ENCODE results near the gene KCNQ4. TPM values are rescaled to one million over a fixed set of nuclear protein-coding genes. Genes with fewer than 3 reads are reported as not detected.

The KCNQ4 gene
- total RNA-seq, 1 donor from 2014 or later = 1.5 TPM

GRCh38 chr1:40833979-40834378, 50.4 kb downstream of the KCNQ4 start:
- intact Hi-C loops (cut with micrococcal nuclease) = no loop called here
- Mint-ChIP-seq H3K27ac (no peak overlapping the region), H3K9me3 (no peaks in the 10 kb centered on the region), H3K4me3 (no peak overlapping the region), H3K36me3 (ENCODE audit: low read depth) (no peaks in the 10 kb centered on the region), H3K4me1 (no peaks in the 10 kb centered on the region), H3K27me3 (no peaks in the 10 kb centered on the region)
- no peak for DNase-seq

- Mint-ChIP-seq H3K27ac (no peak overlapping the region), H3K4me3 (no peak overlapping the region), H3K27me3 (no peaks in the 10 kb centered on the region), H3K4me1 (peaks cover 7% of the 10 kb centered on the region), H3K9me3 (no peaks in the 10 kb centered on the region), H3K36me3 (ENCODE audit: low read depth) (no peaks in the 10 kb centered on the region)
- intact Hi-C loops (cut with micrococcal nuclease) = no loop called here
- no peak for DNase-seq
Observed at GRCh38 chr1:40834968-40835545, 51.5 kb downstream of the KCNQ4 start.

- no peaks in the 10 kb centered on the region for H3K36me3 Mint-ChIP-seq (ENCODE audit: low read depth)
- no peak overlapping the region for H3K27ac Mint-ChIP-seq
- no peak for DNase-seq
- H3K9me3 Mint-ChIP-seq = no peaks in the 10 kb centered on the region
- no peaks in the 10 kb centered on the region for H3K27me3 Mint-ChIP-seq
- H3K4me1 Mint-ChIP-seq = peaks cover 19% of the 10 kb centered on the region
- no peak overlapping the region for H3K4me3 Mint-ChIP-seq
- intact Hi-C loops (cut with micrococcal nuclease) = no loop called here
Observed at GRCh38 chr1:40836283-40836682, 52.7 kb downstream of the KCNQ4 start.

- DNase-seq = no peak
- no peak overlapping the region for H3K27ac Mint-ChIP-seq
- H3K4me1 Mint-ChIP-seq = peaks cover 21% of the 10 kb centered on the region
- no peak overlapping the region for H3K4me3 Mint-ChIP-seq
- peaks cover 5% of the 10 kb centered on the region for H3K9me3 Mint-ChIP-seq
- H3K27me3 Mint-ChIP-seq = peaks cover 3% of the 10 kb centered on the region
- peaks cover 2% of the 10 kb centered on the region for H3K36me3 Mint-ChIP-seq (ENCODE audit: low read depth)
- intact Hi-C loops (cut with micrococcal nuclease) = no loop called here
Observed at GRCh38 chr1:40837601-40838000, 54.0 kb downstream of the KCNQ4 start.

- H3K4me1 Mint-ChIP-seq = peaks cover 21% of the 10 kb centered on the region
- H3K27ac Mint-ChIP-seq = no peak overlapping the region
- H3K9me3 Mint-ChIP-seq = peaks cover 6% of the 10 kb centered on the region
- no peak overlapping the region for H3K4me3 Mint-ChIP-seq
- peaks cover 2% of the 10 kb centered on the region for H3K36me3 Mint-ChIP-seq (ENCODE audit: low read depth)
- no peak for DNase-seq
- peaks cover 3% of the 10 kb centered on the region for H3K27me3 Mint-ChIP-seq
- intact Hi-C loops (cut with micrococcal nuclease) = no loop called here
Observed at GRCh38 chr1:40838045-40838979, 54.7 kb downstream of the KCNQ4 start.

GRCh38 chr1:40838980-40839942, 55.7 kb downstream of the KCNQ4 start:
- H3K4me3 Mint-ChIP-seq = no peak overlapping the region
- H3K27me3 Mint-ChIP-seq = peaks cover 3% of the 10 kb centered on the region
- no peak for DNase-seq

GRCh38 chr1:40839943-40840335, 56.4 kb downstream of the KCNQ4 start:
- H3K27ac Mint-ChIP-seq = no peak overlapping the region
- no peak overlapping the region for H3K4me3 Mint-ChIP-seq
- H3K9me3 Mint-ChIP-seq = peaks cover 6% of the 10 kb centered on the region
- no peak for DNase-seq
- peaks cover 29% of the 10 kb centered on the region for H3K4me1 Mint-ChIP-seq
- H3K27me3 Mint-ChIP-seq = peaks cover 3% of the 10 kb centered on the region
- intact Hi-C loops (cut with micrococcal nuclease) = loop anchor here (10.0 kb wide), 1 partner anchor 145 kb away; the partner anchor contains the start of gene NFYC
- peaks cover 2% of the 10 kb centered on the region for H3K36me3 Mint-ChIP-seq (ENCODE audit: low read depth)

More at GRCh38 chr1:40838980-40839942, 55.7 kb downstream of the KCNQ4 start:
- H3K36me3 Mint-ChIP-seq (ENCODE audit: low read depth) = peaks cover 2% of the 10 kb centered on the region
- peaks cover 26% of the 10 kb centered on the region for H3K4me1 Mint-ChIP-seq
- H3K9me3 Mint-ChIP-seq = peaks cover 6% of the 10 kb centered on the region
- intact Hi-C loops (cut with micrococcal nuclease) = no loop called here
- peak overlapping the region; percentile 32 for H3K27ac Mint-ChIP-seq

- peak; percentile 86 for DNase-seq
- peak overlapping the region; percentile 38 for H3K27ac Mint-ChIP-seq
Observed at GRCh38 chr1:40840526-40841323, 57.1 kb downstream of the KCNQ4 start.

GRCh38 chr1:40841602-40842001, 58.0 kb downstream of the KCNQ4 start:
- Mint-ChIP-seq H3K4me1 (peaks cover 45% of the 10 kb centered on the region), H3K9me3 (peaks cover 6% of the 10 kb centered on the region), H3K27me3 (peaks cover 3% of the 10 kb centered on the region), H3K36me3 (ENCODE audit: low read depth) (peaks cover 2% of the 10 kb centered on the region), H3K4me3 (no peak overlapping the region), H3K27ac (no peak overlapping the region)
- intact Hi-C loops (cut with micrococcal nuclease) = loop anchor here (10.0 kb wide), 1 partner anchor 147 kb away; the partner anchor contains the start of gene NFYC
- no peak for DNase-seq

More at GRCh38 chr1:40840526-40841323, 57.1 kb downstream of the KCNQ4 start:
- peaks cover 36% of the 10 kb centered on the region for H3K4me1 Mint-ChIP-seq
- peaks cover 3% of the 10 kb centered on the region for H3K27me3 Mint-ChIP-seq
- H3K36me3 Mint-ChIP-seq (ENCODE audit: low read depth) = peaks cover 2% of the 10 kb centered on the region
- H3K9me3 Mint-ChIP-seq = peaks cover 6% of the 10 kb centered on the region
- intact Hi-C loops (cut with micrococcal nuclease) = loop anchor here (10.0 kb wide), 1 partner anchor 146 kb away; the partner anchor contains the start of gene NFYC
- peak overlapping the region; percentile 59 for H3K4me3 Mint-ChIP-seq

GRCh38 chr1:40842207-40842606, 58.6 kb downstream of the KCNQ4 start:
- Mint-ChIP-seq H3K4me1 (peaks cover 49% of the 10 kb centered on the region), H3K27me3 (peaks cover 3% of the 10 kb centered on the region), H3K9me3 (peaks cover 6% of the 10 kb centered on the region), H3K27ac (no peak overlapping the region), H3K4me3 (no peak overlapping the region), H3K36me3 (ENCODE audit: low read depth) (peaks cover 2% of the 10 kb centered on the region)
- DNase-seq = no peak
- intact Hi-C loops (cut with micrococcal nuclease) = loop anchor here (10.0 kb wide), 1 partner anchor 147 kb away; the partner anchor contains the start of gene NFYC

- Mint-ChIP-seq H3K27ac (no peak overlapping the region), H3K4me1 (peaks cover 50% of the 10 kb centered on the region), H3K4me3 (no peak overlapping the region), H3K27me3 (peaks cover 3% of the 10 kb centered on the region), H3K9me3 (peaks cover 6% of the 10 kb centered on the region), H3K36me3 (ENCODE audit: low read depth) (peaks cover 2% of the 10 kb centered on the region)
- no peak for DNase-seq
- intact Hi-C loops (cut with micrococcal nuclease) = loop anchor here (10.0 kb wide), 1 partner anchor 148 kb away; the partner anchor contains the start of gene NFYC
Observed at GRCh38 chr1:40842691-40843090, 59.1 kb downstream of the KCNQ4 start.

- intact Hi-C loops (cut with micrococcal nuclease) = loop anchor here (10.0 kb wide), 1 partner anchor 149 kb away; the partner anchor contains the start of gene NFYC
- H3K36me3 Mint-ChIP-seq (ENCODE audit: low read depth) = peaks cover 2% of the 10 kb centered on the region
- H3K27me3 Mint-ChIP-seq = peaks cover 3% of the 10 kb centered on the region
- no peak for DNase-seq
- H3K9me3 Mint-ChIP-seq = peaks cover 6% of the 10 kb centered on the region
- no peak overlapping the region for H3K27ac Mint-ChIP-seq
- no peak overlapping the region for H3K4me3 Mint-ChIP-seq
- H3K4me1 Mint-ChIP-seq = peaks cover 51% of the 10 kb centered on the region
Observed at GRCh38 chr1:40844079-40844478, 60.5 kb downstream of the KCNQ4 start.

Data from activated CD4-positive, alpha-beta T cell treated with anti-CD3 and anti-CD28 coated beads, Interleukin-2, amount 10 ng/mL, durations not matched to agents 24 days and 14 days (primary cell).